Endothelial cell (in vitro differentiated cells): ENCODE measurements around the gene TP63. TPM values are rescaled to one million over a fixed set of nuclear protein-coding genes. Genes with fewer than 3 reads are reported as not detected.

Experiments used
- DNase-seq: peaks from one replicate; pipeline ENCODE4 v3.0.0; 2021; ENCODE audit warnings: low spot score
- H3K27ac Mint-ChIP-seq: one replicate; pipeline ENCODE4 v1.8.0; 2021; ENCODE audit warnings: mixed read lengths, inconsistent platforms; ENCODE audit not compliant: unreplicated experiment
- H3K27me3 Mint-ChIP-seq: one replicate; pipeline ENCODE4 v1.8.0; 2021; ENCODE audit warnings: mild to moderate bottlenecking, moderate library complexity, mixed read lengths, inconsistent platforms; ENCODE audit not compliant: unreplicated experiment
- H3K36me3 Mint-ChIP-seq: one replicate; pipeline ENCODE4 v1.8.0; 2021; ENCODE audit warnings: mild to moderate bottlenecking, low read depth, mixed read lengths, inconsistent platforms; ENCODE audit not compliant: unreplicated experiment
- H3K4me1 Mint-ChIP-seq: one replicate; pipeline ENCODE4 v1.8.0; 2021; ENCODE audit warnings: mild to moderate bottlenecking, mixed read lengths, inconsistent platforms; ENCODE audit not compliant: unreplicated experiment
- H3K4me3 Mint-ChIP-seq: one replicate; pipeline ENCODE4 v1.8.0; 2021; ENCODE audit warnings: mild to moderate bottlenecking, mixed read lengths, inconsistent platforms; ENCODE audit not compliant: unreplicated experiment
- H3K9me3 Mint-ChIP-seq: one replicate; pipeline ENCODE4 v1.8.0; 2021; ENCODE audit warnings: mixed read lengths, inconsistent platforms; ENCODE audit not compliant: unreplicated experiment
- CTCF ChIP-seq: fragments of 200-600 bp; sonication (generic); IDR thresholded peaks from one replicate; pipeline ENCODE4 v1.5.0; 2021; ENCODE audit warnings: antibody characterized with exemption; ENCODE audit not compliant: unreplicated experiment
- total RNA-seq: library from RNA; stranded (reverse); fragmentation: NEBNext Ultra II Directional; extraction: Animal tissue kit (Norgen Biotek cat#: 25700); gene quantifications from one replicate; pipeline ENCODE4 v1.2.1, GENCODE V29; 2021; ENCODE audit not compliant: unreplicated experiment

Gene TP63
- total RNA-seq, 1 donor from 2014 or later = 1.0 TPM

GRCh38 chr3:189613122-189613521 is 18.1 kb upstream of the TP63 start:
- H3K4me1 Mint-ChIP-seq = no peaks in the 10 kb centered on the region
- no peak overlapping the region for H3K27ac Mint-ChIP-seq
- no peak overlapping the region for H3K4me3 Mint-ChIP-seq
- no peak for TF ChIP-seq CTCF
- no peaks in the 10 kb centered on the region for H3K36me3 Mint-ChIP-seq
- no peaks in the 10 kb centered on the region for H3K27me3 Mint-ChIP-seq
- no peaks in the 10 kb centered on the region for H3K9me3 Mint-ChIP-seq
- DNase-seq = no peak

GRCh38 chr3:189621948-189622603 is 9.1 kb upstream of the TP63 start:
- no peaks in the 10 kb centered on the region for H3K4me1 Mint-ChIP-seq
- H3K27ac Mint-ChIP-seq = no peak overlapping the region
- H3K4me3 Mint-ChIP-seq = no peak overlapping the region
- DNase-seq = no peak
- H3K27me3 Mint-ChIP-seq = peaks cover 4% of the 10 kb centered on the region
- no peaks in the 10 kb centered on the region for H3K36me3 Mint-ChIP-seq
- no peaks in the 10 kb centered on the region for H3K9me3 Mint-ChIP-seq
- no peak for TF ChIP-seq CTCF

- Mint-ChIP-seq H3K4me1 (no peaks in the 10 kb centered on the region), H3K36me3 (no peaks in the 10 kb centered on the region), H3K27me3 (peaks cover 4% of the 10 kb centered on the region), H3K9me3 (no peaks in the 10 kb centered on the region), H3K4me3 (no peak overlapping the region), H3K27ac (no peak overlapping the region)
- no peak for DNase-seq
- TF ChIP-seq CTCF = no peak
Observed at GRCh38 chr3:189622629-189623028, 8.6 kb upstream of the TP63 start.

GRCh38 chr3:189624130-189624529 is 7.1 kb upstream of the TP63 start:
- Mint-ChIP-seq H3K4me1 (no peaks in the 10 kb centered on the region), H3K36me3 (no peaks in the 10 kb centered on the region), H3K27me3 (peaks cover 2% of the 10 kb centered on the region), H3K9me3 (no peaks in the 10 kb centered on the region), H3K4me3 (no peak overlapping the region), H3K27ac (no peak overlapping the region)
- no peak for DNase-seq
- TF ChIP-seq CTCF = no peak

- no peaks in the 10 kb centered on the region for H3K27me3 Mint-ChIP-seq
- TF ChIP-seq CTCF = no peak
- no peak for DNase-seq
- no peaks in the 10 kb centered on the region for H3K4me1 Mint-ChIP-seq
- H3K27ac Mint-ChIP-seq = no peak overlapping the region
- H3K9me3 Mint-ChIP-seq = no peaks in the 10 kb centered on the region
- H3K36me3 Mint-ChIP-seq = no peaks in the 10 kb centered on the region
- H3K4me3 Mint-ChIP-seq = no peak overlapping the region
Observed at GRCh38 chr3:189625071-189625470, 6.1 kb upstream of the TP63 start.
